Measurements from ENCODE around the gene SPRYD4. TPM values are rescaled to one million over a fixed set of nuclear protein-coding genes. Genes with fewer than 3 reads are reported as not detected.
"Not testable (repeated sequence)": the region's sequence is repeated elsewhere in the genome, so short reads cannot be mapped to it uniquely, and the experiment has no call there.

The SPRYD4 gene
- total and polyA plus RNA-seq, 10 of the 15 experiments (the other 5 are each of a cell fraction or from before 2014, with no cell fraction given) = 4.1 to 6.0 (median 5.1) TPM

GRCh38 chr12:56510786-56511185 lies 42.4 kb downstream of the SPRYD4 start (continued):
- TF ChIP-seq CEBPZ (IDR thresholded peaks at IDR 0.05; ENCODE audit: low read depth, low read length) = no peak
- no peak for TF ChIP-seq NFYB (IDR thresholded peaks at IDR 0.05; ENCODE audit: insufficient read depth, low read depth, low read length)
- TF ChIP-seq POLR2AphosphoS5 (IDR thresholded peaks at IDR 0.05; ENCODE audit: low read length) = no peak

- DNase-seq (ENCODE audit: low read depth, low spot score); in situ Hi-C loops (cut with MboI); BruUV-seq (replicated peaks): not testable (repeated sequence)
Observed at GRCh38 chr12:56514014-56514318, 45.6 kb downstream of the SPRYD4 start.

More at GRCh38 chr12:56514014-56514318, 45.6 kb downstream of the SPRYD4 start:
- FAIRE-seq; H3K79me2 ChIP-seq (ENCODE audit: control insufficient read depth, insufficient read depth, low read length); H3K27me3 ChIP-seq (replicated peaks in 1 of 2; ENCODE audit: control insufficient read depth in 2 of 2, insufficient read depth in 2 of 2, low read length in 1 of 2); H4K20me1 ChIP-seq (ENCODE audit: control insufficient read depth, insufficient read depth); intact Hi-C loops (cut with micrococcal nuclease; ENCODE audit: unreplicated experiment); H3K4me1 ChIP-seq (ENCODE audit: control insufficient read depth, insufficient read depth, low read length); H3K36me3 ChIP-seq (ENCODE audit: control insufficient read depth in 2 of 2, insufficient read depth in 2 of 2, low read length in 1 of 2); H3K4me2 ChIP-seq (ENCODE audit: control insufficient read depth, insufficient read depth); H3K4me3 ChIP-seq; H3K9ac ChIP-seq (ENCODE audit: control insufficient read depth, insufficient read depth, low read length); H3K9me3 ChIP-seq (replicated peaks; ENCODE audit: control insufficient read depth, insufficient read depth, low read length); H2AFZ ChIP-seq (ENCODE audit: control insufficient read depth, low read depth, low read length); H3K27ac ChIP-seq (ENCODE audit: control insufficient read depth, insufficient read depth); ATAC-seq: not testable (repeated sequence)
- ChIA-PET CTCF (interaction anchor here (0.6 to 4.9 kb wide), 31 partner anchors 8 to 598 kb away, joined by 3 to 73 read pairs (median 4); no protein-coding TSS in a partner anchor), RAD21 (ENCODE audit: unreplicated experiment) (interaction anchor here (0.8 to 4.8 kb wide), 14 partner anchors 10 to 598 kb away, joined by 3 to 33 read pairs (median 4); partner anchors contain the start of gene STAT6), POLR2A (interaction anchor here (0.6 to 3.4 kb wide), 4 partner anchors 12 to 122 kb away, joined by 3 to 19 read pairs (median 4); no protein-coding TSS in a partner anchor), SMC1A (ENCODE audit: uncharacterized antibody, unreplicated experiment) (interaction anchor here (0.8 to 4.6 kb wide), 23 partner anchors 8 to 598 kb away, joined by 3 to 41 read pairs (median 5); no protein-coding TSS in a partner anchor)
- WGBS (ENCODE audit: insufficient coverage, insufficient replicate concordance, low lambda C conversion rate, missing lambda C conversion rate) = 57% methylated on average over 4 of the region's 4 CpGs
